ENCODE data around the gene ERICH6B. TPM values are rescaled to one million over a fixed set of nuclear protein-coding genes. Genes with fewer than 3 reads are reported as not detected.

The ERICH6B gene
- total and polyA plus RNA-seq, 2 of the 8 experiments (the other 6 are each of a cell fraction or from before 2014, with no cell fraction given), result not detected

DNA sequence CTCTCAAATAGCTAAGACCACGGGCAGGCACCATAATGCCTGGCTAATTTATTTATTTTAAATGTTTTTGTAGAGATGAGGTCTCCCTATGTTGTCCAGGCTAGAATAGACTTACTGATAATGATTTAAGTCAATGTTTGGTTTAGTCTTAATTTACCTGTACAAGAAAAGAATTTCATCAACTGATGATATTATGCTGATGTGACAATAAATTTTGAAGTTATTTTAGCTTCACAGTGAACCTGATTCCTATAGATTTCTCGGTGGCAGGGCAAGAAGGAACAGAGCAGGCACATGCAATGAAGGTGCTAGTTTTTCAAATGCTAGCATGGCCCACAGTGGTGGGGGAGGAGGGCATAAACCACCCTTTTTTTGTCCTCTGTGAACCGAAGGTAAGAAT, 44.0 kb upstream of the ERICH6B start:
- no peak for DNase-seq (ENCODE audit: low read depth in 1 of 2, low spot score in 2 of 2)
- Histone ChIP-seq H4K91ac (replicated peaks; ENCODE audit: insufficient read length, low read length) (no peak overlapping the region), H4K20me1 (replicated peaks in 1 of 2; ENCODE audit: control insufficient read depth in 1 of 2, insufficient read depth in 2 of 2, low read length in 2 of 2) (no peaks in the 10 kb centered on the region), H3K79me1 (ENCODE audit: low read depth, low read length) (no peaks in the 10 kb centered on the region), H3K23ac (ENCODE audit: insufficient read length) (no peak overlapping the region), H2BK12ac (ENCODE audit: low read depth, low read length) (no peak overlapping the region), H2BK15ac (ENCODE audit: low read length) (no peak overlapping the region), H3K4ac (replicated peaks; ENCODE audit: insufficient read length, low read depth, low read length) (no peak overlapping the region), H3K27ac (ENCODE audit: low read depth, low read length) (no peak overlapping the region), H3K4me1 (replicated peaks in 1 of 4; ENCODE audit: control insufficient read depth in 3 of 4, insufficient read depth in 4 of 4, low read length in 3 of 4) (no peaks in the 10 kb centered on the region), H3K9me3 (ENCODE audit: insufficient read depth in 2 of 2, low read depth in 1 of 2, low read length in 1 of 2) (no peaks in the 10 kb centered on the region), H3K4me2 (ENCODE audit: insufficient read depth in 1 of 2, low read depth in 2 of 2, low read length in 2 of 2) (no peak overlapping the region), H3K27me3 (replicated peaks in 1 of 4; ENCODE audit: control insufficient read depth in 3 of 4, extremely low read depth in 1 of 4, insufficient read depth in 3 of 4, low read length in 3 of 4) (no peaks in the 10 kb centered on the region), H2AFZ (ENCODE audit: low read length) (no peak overlapping the region), H2BK5ac (ENCODE audit: low read depth, low read length) (no peak overlapping the region), H3K9ac (replicated peaks in 1 of 4; ENCODE audit: extremely low read depth in 1 of 4, low read depth in 3 of 4, low read length in 3 of 4) (no peak overlapping the region), H2BK120ac (replicated peaks; ENCODE audit: low read depth, low read length) (no peak overlapping the region), H3K56ac (replicated peaks; ENCODE audit: insufficient read length, low read depth, low read length) (no peak overlapping the region), H4K8ac (ENCODE audit: extremely low read depth, insufficient read depth, low read length) (no peak overlapping the region), H3K14ac (ENCODE audit: insufficient read length) (no peak overlapping the region), H3K18ac (ENCODE audit: extremely low read depth, low read length) (no peak overlapping the region), H2BK20ac (ENCODE audit: low read length) (no peak overlapping the region), H2AK5ac (ENCODE audit: low read depth, low read length) (no peak overlapping the region), H3K79me2 (ENCODE audit: control insufficient read depth in 1 of 2, insufficient read depth in 2 of 2, low read length in 2 of 2) (no peaks in the 10 kb centered on the region), H3K36me3 (ENCODE audit: control insufficient read depth in 2 of 4, insufficient read depth in 4 of 4, low read length in 3 of 4) (no peaks in the 10 kb centered on the region), H3K4me3 (ENCODE audit: extremely low read depth in 1 of 4, insufficient read depth in 2 of 4, low read depth in 3 of 4, low read length in 4 of 4) (no peak overlapping the region), H3K23me2 (ENCODE audit: low read depth, low read length) (no peaks in the 10 kb centered on the region), H4K5ac (ENCODE audit: insufficient read length, low read depth, low read length) (no peak overlapping the region)
- ChIA-PET POLR2A (ENCODE audit: partially characterized antibody) (no interaction called here), CTCF (ENCODE audit: partially characterized antibody) (interaction anchor here (0.9 kb wide), 1 partner anchor 36 kb away, joined by 3 read pairs; no protein-coding TSS in a partner anchor)
- no peak for FAIRE-seq
- WGBS, 2 experiments (ENCODE audit: extremely low coverage in 1 of 2, insufficient coverage in 1 of 2, insufficient read length in 1 of 2, insufficient replicate concordance in 2 of 2, low coverage in 1 of 2, low lambda C conversion rate in 2 of 2, missing lambda C conversion rate in 1 of 2), result 91% methylated on average over 3 of the region's 3 CpGs; no CpG with 5 or more reads in 1 of the 2 experiments
- TF ChIP-seq MAFK (IDR thresholded peaks at IDR 0.05; ENCODE audit: low read depth, low read length) (peak; percentile 68; the same call in 1 of the 2 replicates), CHD2 (IDR thresholded peaks at IDR 0.05; ENCODE audit: low read length) (no peak)
